ENCODE results near the gene ARHGEF28.
A peak's percentile ranks its signal among the peaks of the same experiment; 100 is the strongest.

Gene ARHGEF28

GRCh38 chr5:73625944-73626811 is at the start of gene ARHGEF28:
Gene ARHGEF28 (plus strand): TSS chr5:73626196. CDS start chr5:73684852, 58,656 bp downstream.
- peak; percentile 79 for DNase-seq

DNA sequence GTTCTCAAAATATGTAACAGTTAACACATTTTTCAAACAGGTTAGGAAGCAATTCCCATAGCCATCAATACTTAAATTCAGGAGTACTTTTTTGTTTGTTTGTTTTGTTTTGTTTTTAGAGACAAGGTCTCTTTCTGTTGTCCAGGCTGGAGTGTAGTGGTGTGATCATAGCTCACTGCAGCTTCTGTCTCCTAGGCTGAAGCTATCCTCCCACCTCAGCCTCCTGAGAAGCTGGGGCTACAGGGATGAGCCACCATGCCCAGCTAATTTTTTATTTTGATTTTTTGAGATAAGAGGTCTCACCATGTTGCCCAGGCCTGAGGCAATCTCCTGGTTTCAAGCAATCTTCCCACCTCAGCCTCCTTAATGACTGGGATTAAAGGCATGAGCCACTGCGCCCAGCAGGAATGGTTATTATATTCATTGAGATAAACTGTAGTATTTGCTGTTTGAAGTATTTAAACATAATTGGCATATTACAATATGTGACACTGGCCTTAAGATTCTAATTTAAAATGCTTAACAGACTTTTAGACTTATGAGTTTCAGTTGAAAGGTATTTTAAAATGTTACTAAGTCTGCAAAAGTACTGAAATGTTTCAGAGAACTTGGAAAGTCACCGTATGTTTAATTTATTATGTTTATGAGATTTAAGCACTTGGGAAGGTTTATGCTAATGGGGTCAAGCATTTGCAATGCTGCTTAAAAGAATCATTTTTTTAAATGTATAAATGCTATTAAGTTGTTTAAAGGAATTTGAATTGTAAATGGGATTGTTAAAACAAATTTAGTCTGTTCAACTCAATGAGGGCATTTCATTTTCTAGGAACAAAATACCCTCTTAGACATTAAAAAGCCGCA is 43.5 kb upstream of the ARHGEF28 start:
- DNase-seq: no peak

DNA sequence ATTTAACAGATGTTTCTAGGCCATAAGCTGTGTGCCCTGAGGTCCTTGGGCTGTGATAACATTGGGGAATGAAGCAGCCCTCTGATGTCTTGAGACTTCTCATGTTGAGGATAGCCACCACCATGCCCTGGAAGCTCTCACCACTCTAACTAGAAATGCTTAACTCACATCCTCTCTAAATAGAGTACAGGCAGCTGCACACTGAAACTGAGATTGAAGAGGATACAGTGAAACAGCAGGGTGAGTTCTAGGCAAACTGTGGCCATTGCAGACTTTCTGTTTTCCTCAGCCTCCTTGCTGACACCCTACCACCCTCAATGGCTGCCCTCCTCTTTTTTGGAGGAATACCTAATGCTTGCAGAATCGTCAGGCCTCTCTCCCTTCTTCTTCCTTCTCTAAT is 38.1 kb upstream of the ARHGEF28 start:
- no peak for DNase-seq

- DNase-seq: peak; percentile 92
These were observed 34.8 kb upstream of the ARHGEF28 start for GRCh38 chr5:73591102-73591695.

- no peak for DNase-seq
These were observed 34.1 kb upstream of the ARHGEF28 start for GRCh38 chr5:73591698-73592501.

- no peak for DNase-seq
These were observed 33.4 kb upstream of the ARHGEF28 start for GRCh38 chr5:73592551-73592950.

DNA sequence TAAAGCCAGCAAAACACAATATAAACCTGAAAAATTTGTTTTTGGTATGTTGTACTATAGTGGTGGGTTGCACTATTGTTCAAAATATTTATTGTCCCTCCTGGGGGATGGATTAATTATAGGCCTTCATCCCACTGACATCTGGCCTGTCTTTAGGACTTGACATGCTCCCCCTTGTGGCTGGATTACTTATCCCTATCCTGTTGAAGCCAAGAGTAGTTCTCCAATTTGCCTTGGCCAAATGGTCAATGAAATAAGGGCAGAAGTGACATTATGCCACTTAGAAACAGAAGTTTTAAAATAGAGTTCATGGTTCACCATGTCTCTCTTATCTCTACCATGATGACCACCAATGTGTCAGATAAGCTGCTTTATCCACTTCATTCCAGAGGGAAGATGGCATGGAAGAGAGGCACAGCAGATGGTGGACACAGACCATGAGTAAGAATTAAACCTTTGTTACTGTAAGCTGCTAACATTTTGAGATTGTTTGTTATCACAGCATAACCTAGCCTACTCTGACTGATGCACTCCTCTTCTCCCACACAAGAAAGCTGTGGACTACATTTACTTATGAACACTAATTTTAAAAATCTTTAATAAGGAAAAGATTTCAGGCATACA is 29.2 kb upstream of the ARHGEF28 start:
- peak; percentile 24 for DNase-seq

DNA sequence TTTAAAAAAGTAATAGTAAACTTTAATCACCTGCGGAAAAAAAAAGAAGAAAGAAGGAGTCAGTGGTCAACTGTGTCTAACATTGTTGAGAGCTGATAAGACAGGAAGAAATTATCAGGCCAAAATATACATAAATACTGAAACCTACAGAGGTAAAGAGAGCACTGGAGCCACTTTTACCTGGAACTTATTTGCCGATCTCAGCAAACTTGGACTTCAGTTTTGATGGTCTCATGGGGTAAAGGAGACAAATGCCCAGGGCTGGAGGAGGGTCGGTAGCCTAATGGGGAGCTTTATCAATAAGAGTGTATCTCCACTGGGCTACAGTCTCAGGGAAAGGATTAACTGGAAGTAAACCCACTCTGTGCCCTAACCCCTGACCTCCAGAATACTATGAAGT is 26.6 kb upstream of the ARHGEF28 start:
- DNase-seq: no peak

- DNase-seq: no peak
These were observed 22.0 kb upstream of the ARHGEF28 start for GRCh38 chr5:73603998-73604397.

DNA sequence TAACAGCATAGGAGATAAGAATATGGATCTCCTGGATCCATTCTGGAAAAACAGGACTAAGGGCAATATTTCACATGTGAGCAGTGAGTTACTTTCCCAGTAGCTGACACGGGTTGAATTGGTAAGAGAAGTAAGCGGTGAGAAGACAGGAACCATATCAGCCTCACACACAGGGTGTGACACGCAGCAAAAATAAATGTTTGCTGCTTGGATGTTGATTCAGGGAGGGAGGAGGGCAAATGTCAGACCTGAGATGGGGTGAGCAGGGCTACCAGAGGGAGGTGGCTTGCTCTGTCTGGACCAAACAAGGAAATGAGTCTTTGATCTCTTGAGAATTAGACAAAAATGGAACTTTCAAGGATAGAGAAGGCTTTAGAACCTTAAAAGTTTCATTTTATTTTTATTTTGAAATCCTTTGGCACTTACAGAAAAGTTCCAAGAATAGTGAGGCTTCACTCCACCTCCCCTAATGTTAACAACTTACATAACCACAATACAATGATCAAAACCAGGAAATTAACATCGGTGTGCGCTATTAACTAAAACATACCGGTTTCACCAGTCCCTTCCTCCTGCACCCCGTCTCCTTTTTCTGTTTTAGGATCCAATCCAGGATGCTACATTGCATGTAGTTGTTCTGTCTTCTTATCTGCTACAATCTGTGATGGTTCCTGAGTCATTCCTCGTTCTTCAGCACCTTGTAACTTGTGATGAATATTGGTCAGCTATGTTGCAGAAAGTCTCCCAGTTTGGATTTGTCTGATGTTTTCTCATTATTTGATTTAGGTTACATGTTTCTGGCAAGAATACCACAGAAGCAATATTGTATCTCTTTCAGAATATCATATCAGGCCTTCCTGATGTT is 20.5 kb upstream of the ARHGEF28 start:
- DNase-seq: no peak

DNA sequence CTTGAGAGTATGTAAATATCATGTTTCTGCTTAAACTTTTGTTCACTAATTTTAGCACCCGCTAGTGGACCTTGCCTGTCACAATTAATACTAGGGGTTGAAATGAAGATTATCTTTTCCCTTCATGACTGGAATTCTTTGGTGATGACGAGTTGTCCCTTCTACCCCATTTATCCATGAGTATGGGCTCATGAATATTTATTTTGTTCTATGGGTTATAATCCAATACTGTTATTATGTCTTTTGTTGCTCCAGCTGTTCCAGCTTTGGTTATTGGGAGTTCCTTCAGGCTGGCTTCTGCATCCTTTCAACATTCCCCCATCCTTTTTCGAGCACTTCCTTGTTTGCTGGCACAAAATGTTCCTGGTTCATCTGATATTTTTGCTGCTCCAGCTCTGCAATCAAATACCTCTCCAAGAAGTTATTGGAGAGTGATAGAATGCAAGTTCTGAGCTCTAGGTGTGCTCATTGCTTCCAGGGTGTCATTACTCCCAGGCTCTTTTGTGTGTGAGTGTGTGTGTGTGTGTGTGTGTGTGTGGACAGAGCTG is 19.7 kb upstream of the ARHGEF28 start:
- no peak for DNase-seq

- DNase-seq: no peak
These were observed 18.8 kb upstream of the ARHGEF28 start for GRCh38 chr5:73607228-73607627.

- no peak for DNase-seq
These were observed 13.2 kb upstream of the ARHGEF28 start for GRCh38 chr5:73612799-73613198.

DNA sequence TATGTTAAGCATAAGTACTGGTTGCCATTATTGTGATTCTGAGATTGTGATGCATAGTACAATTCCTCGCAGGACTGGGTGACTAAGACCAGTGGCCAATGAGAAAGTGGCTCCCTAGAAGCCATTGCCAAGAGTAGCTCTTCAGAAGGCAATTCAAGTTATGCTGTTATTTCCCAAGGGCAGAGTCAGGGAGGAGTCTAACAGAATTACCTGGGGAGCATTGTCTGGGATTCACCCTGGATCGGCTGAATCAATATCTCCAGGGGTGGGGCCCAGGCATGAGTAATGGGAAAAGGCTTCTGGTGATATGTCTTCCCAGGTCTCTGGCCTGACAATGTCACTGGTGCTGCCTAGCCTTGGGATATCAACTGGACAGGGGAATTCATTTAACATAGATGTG is 10.9 kb upstream of the ARHGEF28 start:
- no peak for DNase-seq

DNA sequence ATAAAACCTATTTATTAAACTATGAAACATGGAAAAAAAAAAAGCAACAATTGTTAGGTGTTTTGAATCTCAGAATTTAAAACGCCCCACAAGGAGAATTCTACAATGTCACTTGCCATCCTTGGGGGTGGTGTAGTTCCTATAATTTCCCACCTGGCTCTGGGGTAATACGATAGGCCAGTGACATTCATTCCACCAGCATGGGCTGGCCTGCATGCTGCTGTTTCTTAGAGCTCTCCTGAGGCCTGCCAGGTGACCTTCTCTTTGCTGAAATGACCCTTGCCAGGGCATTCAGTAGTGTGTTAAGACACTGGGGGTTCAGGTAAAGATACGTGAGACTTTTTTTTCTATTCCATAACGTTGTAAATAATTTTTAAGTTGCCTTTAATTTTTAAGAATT is 10.0 kb upstream of the ARHGEF28 start:
- no peak for DNase-seq

DNA sequence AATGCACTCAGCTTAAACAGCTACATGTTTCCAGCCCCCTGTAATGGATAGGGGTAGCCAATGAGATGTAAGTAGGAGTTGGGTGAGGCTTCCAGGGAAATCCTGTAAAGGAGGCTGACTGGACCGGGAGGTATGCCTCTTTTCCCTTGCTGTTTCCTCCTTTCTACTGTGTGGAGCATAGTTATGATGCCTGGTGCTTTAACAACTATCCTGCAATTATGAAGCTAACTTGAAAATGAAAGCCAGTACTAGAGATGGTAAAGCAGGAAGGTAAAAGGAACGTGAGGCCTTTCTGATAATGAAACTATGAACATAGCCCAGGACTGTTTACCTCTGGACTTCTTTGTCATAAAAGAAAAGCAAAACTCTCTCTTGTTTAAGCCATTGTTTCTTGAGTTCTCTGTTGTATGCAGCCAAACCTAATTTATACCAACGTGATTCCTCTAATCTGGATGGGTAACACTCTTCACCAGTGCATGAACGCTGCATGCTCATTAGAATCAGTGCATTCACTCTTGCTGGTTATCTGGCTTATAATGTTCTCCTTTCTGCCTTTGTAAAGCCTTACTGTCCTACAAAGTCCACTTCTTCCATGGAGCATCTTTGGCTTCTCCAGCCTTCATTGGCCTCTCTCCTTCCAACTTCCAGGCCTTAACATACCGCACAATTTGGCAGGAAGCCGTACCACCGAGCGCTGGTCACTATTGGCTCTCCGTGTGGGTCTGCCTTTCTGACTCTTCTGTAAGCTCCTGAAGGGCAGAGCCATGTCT is 8.3 kb upstream of the ARHGEF28 start:
- no peak for DNase-seq

DNA sequence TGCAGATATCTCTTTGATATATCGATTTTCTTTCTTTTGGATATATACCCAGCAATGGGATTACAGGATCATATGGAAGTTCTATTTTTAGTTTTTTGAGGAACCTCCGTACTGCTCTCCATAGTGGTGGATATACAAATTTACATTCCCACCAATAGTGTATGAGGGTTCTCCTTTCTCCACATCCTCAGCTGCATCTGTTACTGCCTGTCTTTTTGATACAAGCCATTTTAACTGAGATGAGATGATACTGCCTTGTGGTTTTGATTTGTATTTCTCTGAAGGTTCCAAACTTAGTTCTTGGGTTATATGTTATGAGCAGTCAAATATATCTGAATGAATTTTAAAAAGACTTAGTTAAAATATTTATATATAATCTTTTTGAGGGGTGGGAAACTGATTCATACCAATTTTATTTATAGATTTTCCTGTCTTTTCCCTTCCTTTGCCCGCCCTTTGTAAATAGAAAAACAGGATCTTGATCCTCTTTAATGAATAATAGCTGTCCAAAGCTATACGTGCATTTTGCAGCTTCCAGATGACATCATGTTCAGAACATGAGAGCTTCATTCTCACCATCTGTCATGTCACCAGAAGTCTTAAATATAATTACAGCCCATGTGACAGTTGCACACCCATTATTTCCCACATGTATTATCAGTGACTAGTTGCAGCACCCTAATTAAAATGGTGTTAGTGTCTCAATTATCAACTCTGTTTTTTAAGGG is 6.2 kb upstream of the ARHGEF28 start:
- DNase-seq: peak; percentile 44

- DNase-seq: no peak
These were observed 5.7 kb upstream of the ARHGEF28 start for GRCh38 chr5:73620334-73620687.

DNA sequence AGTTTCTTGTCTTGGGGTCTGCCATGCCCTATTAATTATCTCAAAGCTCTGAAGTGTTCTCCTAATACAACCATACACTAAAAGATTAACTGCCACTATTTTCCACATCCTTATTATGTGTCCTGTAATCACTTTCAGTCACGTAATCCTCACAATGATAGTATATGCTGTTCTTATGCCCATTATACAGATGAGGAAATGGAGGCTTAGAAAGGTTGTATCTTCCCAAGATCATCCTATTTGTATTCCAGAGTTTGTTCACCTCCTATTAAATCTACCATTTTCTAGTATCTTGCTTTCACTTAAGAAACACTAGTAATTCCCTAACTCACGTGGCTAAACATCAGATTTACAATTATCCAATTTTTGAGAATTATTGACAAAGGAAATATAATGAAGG is 2.9 kb upstream of the ARHGEF28 start:
- DNase-seq: no peak
